ENCODE results near the gene TRAK2.
"Not testable (repeated sequence)": the region's sequence is repeated elsewhere in the genome, so short reads cannot be mapped to it uniquely, and the experiment has no call there.

Gene TRAK2

GRCh38 chr2:201448061-201448460 is 3.2 kb downstream of the TRAK2 start:
- DNase-seq = no peak

GRCh38 chr2:201447086-201447485 is 4.2 kb downstream of the TRAK2 start:
- no peak for DNase-seq

GRCh38 chr2:201444746-201445465 is 6.4 kb downstream of the TRAK2 start:
- no peak for DNase-seq

- no peak for DNase-seq
Measured at GRCh38 chr2:201441409-201441808, 9.8 kb downstream of the TRAK2 start.

- no peak for DNase-seq
Measured at GRCh38 chr2:201440182-201440581, 11.1 kb downstream of the TRAK2 start.

- DNase-seq = not testable (repeated sequence)
Measured at GRCh38 chr2:201439336-201439922, 11.8 kb downstream of the TRAK2 start.

GRCh38 chr2:201436141-201436540 is 15.1 kb downstream of the TRAK2 start:
- no peak for DNase-seq

- DNase-seq = no peak
Measured at GRCh38 chr2:201433394-201433995, 17.8 kb downstream of the TRAK2 start.

GRCh38 chr2:201432621-201433393 is 18.5 kb downstream of the TRAK2 start:
- no peak for DNase-seq

GRCh38 chr2:201432038-201432620 is 19.1 kb downstream of the TRAK2 start:
- DNase-seq = no peak

- DNase-seq = no peak
Measured at GRCh38 chr2:201430839-201431238, 20.4 kb downstream of the TRAK2 start.

GRCh38 chr2:201430322-201430721 is 20.9 kb downstream of the TRAK2 start:
- not testable (repeated sequence) for DNase-seq

- DNase-seq = not testable (repeated sequence)
Measured at GRCh38 chr2:201429835-201430234, 21.4 kb downstream of the TRAK2 start.

GRCh38 chr2:201428366-201428765 is 22.9 kb downstream of the TRAK2 start:
- not testable (repeated sequence) for DNase-seq

- DNase-seq = no peak
Measured at GRCh38 chr2:201425952-201426351, 25.3 kb downstream of the TRAK2 start.

- no peak for DNase-seq
Measured at GRCh38 chr2:201420442-201421113, 30.7 kb downstream of the TRAK2 start.

GRCh38 chr2:201419986-201420385 is 31.3 kb downstream of the TRAK2 start:
- no peak for DNase-seq

GRCh38 chr2:201419057-201419635 is 32.1 kb downstream of the TRAK2 start:
- no peak for DNase-seq

- DNase-seq = no peak
Measured at GRCh38 chr2:201415149-201415548, 36.1 kb downstream of the TRAK2 start.

GRCh38 chr2:201414099-201415023 is 36.9 kb downstream of the TRAK2 start:
- no peak for DNase-seq

GRCh38 chr2:201413552-201413951 is 37.7 kb downstream of the TRAK2 start:
- DNase-seq = no peak
